HEK293 (cell line): ENCODE data around the gene ANKRD34B.

Source experiments
- CTCF ChIA-PET: fragments of 350-600 bp; formaldehyde crosslinking; extraction: SDS; loops from one replicate; lab custom pipeline; 2021; ENCODE audit warnings: antibody characterized with exemption; lab: Yijun Ruan, JAX
- POLR2A ChIA-PET: fragments of 300-600 bp; formaldehyde crosslinking; extraction: SDS; loops from one replicate; lab custom pipeline; 2020; ENCODE audit warnings: antibody characterized with exemption, inconsistent platforms; lab: Yijun Ruan, JAX
- H3K27ac ChIP-seq: fragments of 200-500 bp; sonication (Bioruptor generic); 2 replicates; pipeline ENCODE4 v1.5.1; 2014; ENCODE audit warnings: low read depth, low read length, control low read depth, inconsistent platforms; ENCODE audit errors: extremely low read depth
- H3K36me3 ChIP-seq, 2 experiments: fragments of 200-500 bp in 1 of 2; sonication (Bioruptor generic) in 1 of 2; 1 replicate in 1 of 2; 2 replicates in 1 of 2; pipeline ENCODE4 v1.5.1; 2014 to 2017; ENCODE audit warnings: inconsistent platforms in 2 of 2, low read length in 2 of 2; ENCODE audit not compliant: control insufficient read depth in 2 of 2, insufficient read depth in 1 of 2
- H3K4me1 ChIP-seq: fragments of 200-500 bp; sonication (Bioruptor generic); 2 replicates; pipeline ENCODE4 v1.5.1; 2014; ENCODE audit warnings: mild to moderate bottlenecking, low read length, inconsistent platforms; ENCODE audit not compliant: control insufficient read depth, insufficient read depth
- H3K4me3 ChIP-seq: 2 replicates; pipeline ENCODE4 v1.5.1; 2011; ENCODE audit warnings: low read depth, mild to moderate bottlenecking, control low read depth, low read length, moderate library complexity
- H3K9me3 ChIP-seq: fragments of 200-500 bp; sonication (Bioruptor generic); 2 replicates; pipeline ENCODE4 v1.5.1; 2014; ENCODE audit warnings: low read depth, low read length, inconsistent platforms; ENCODE audit not compliant: control insufficient read depth, insufficient read depth
- BCL11A ChIP-seq: fragments of 450-650 bp; formaldehyde crosslinking; IDR thresholded peaks from 2 replicates; pipeline ENCODE4 v1.5.1; 2016; ENCODE audit warnings: low read depth, missing biosample characterization, missing genetic modification characterization
- BCL11B ChIP-seq: fragments of 450-650 bp; formaldehyde crosslinking; IDR thresholded peaks from 2 replicates; pipeline ENCODE4 v1.5.1; 2016; ENCODE audit warnings: low read depth, missing biosample characterization, missing genetic modification characterization
- BCL6B ChIP-seq: fragments of 450-650 bp; formaldehyde crosslinking; IDR thresholded peaks from 2 replicates; pipeline ENCODE4 v1.5.1; 2017; ENCODE audit warnings: missing biosample characterization, missing genetic modification characterization
- FEZF1 ChIP-seq: fragments of 450-650 bp; formaldehyde crosslinking; IDR thresholded peaks from 2 replicates; pipeline ENCODE4 v1.5.1; 2016; ENCODE audit warnings: missing biosample characterization, missing genetic modification characterization
- INSM2 ChIP-seq: fragments of 450-650 bp; formaldehyde crosslinking; IDR thresholded peaks from 2 replicates; pipeline ENCODE4 v1.5.1; 2016; ENCODE audit warnings: missing biosample characterization, missing genetic modification characterization
- KLF10 ChIP-seq: fragments of 450-650 bp; IDR thresholded peaks from 2 replicates; pipeline ENCODE4 v1.5.1; 2018; ENCODE audit warnings: missing biosample characterization, mild to moderate bottlenecking, missing genetic modification characterization
- SCRT2 ChIP-seq: fragments of 450-650 bp; formaldehyde crosslinking; IDR thresholded peaks from 2 replicates; pipeline ENCODE4 v1.5.1; 2016; ENCODE audit warnings: missing biosample characterization, missing genetic modification characterization
- ZBTB17 ChIP-seq: fragments of 450-650 bp; formaldehyde crosslinking; IDR thresholded peaks from 2 replicates; pipeline ENCODE4 v1.5.1; 2016; ENCODE audit warnings: missing biosample characterization, missing genetic modification characterization
- ZBTB48 ChIP-seq: fragments of 450-650 bp; formaldehyde crosslinking; IDR thresholded peaks from 2 replicates; pipeline ENCODE4 v1.5.1; 2016; ENCODE audit warnings: missing biosample characterization, missing genetic modification characterization
- ZNF155 ChIP-seq: fragments of 450-650 bp; formaldehyde crosslinking; IDR thresholded peaks from 2 replicates; pipeline ENCODE4 v1.5.1; 2016; ENCODE audit warnings: missing biosample characterization, missing genetic modification characterization
- ZNF48 ChIP-seq: fragments of 450-650 bp; formaldehyde crosslinking; IDR thresholded peaks from 2 replicates; pipeline ENCODE4 v1.5.1; 2016; ENCODE audit warnings: missing biosample characterization, missing genetic modification characterization
- ZNF514 ChIP-seq: fragments of 450-650 bp; formaldehyde crosslinking; IDR thresholded peaks from 2 replicates; pipeline ENCODE4 v1.5.1; 2016; ENCODE audit warnings: missing biosample characterization, missing genetic modification characterization
- ZNF600 ChIP-seq: fragments of 450-650 bp; formaldehyde crosslinking; IDR thresholded peaks from 2 replicates; pipeline ENCODE4 v1.5.1; 2016; ENCODE audit warnings: missing biosample characterization, missing genetic modification characterization
- ZNF747 ChIP-seq: fragments of 450-650 bp; formaldehyde crosslinking; IDR thresholded peaks from 2 replicates; pipeline ENCODE4 v1.5.1; 2016; ENCODE audit warnings: missing biosample characterization, missing genetic modification characterization
- ZNF777 ChIP-seq: fragments of 450-650 bp; formaldehyde crosslinking; IDR thresholded peaks from 2 replicates; pipeline ENCODE4 v1.5.1; 2017; ENCODE audit warnings: missing biosample characterization, missing genetic modification characterization, borderline replicate concordance
- ZNF791 ChIP-seq: fragments of 450-650 bp; formaldehyde crosslinking; IDR thresholded peaks from 2 replicates; pipeline ENCODE4 v1.5.1; 2016; ENCODE audit warnings: missing biosample characterization, missing genetic modification characterization
- ZSCAN18 ChIP-seq: fragments of 450-650 bp; formaldehyde crosslinking; IDR thresholded peaks from 2 replicates; pipeline ENCODE4 v1.5.1; 2016; ENCODE audit warnings: missing biosample characterization, missing genetic modification characterization
- TF ChIP-seq, protein P1 (sequence below): fragments of 450-650 bp; formaldehyde crosslinking; IDR thresholded peaks from 2 replicates; pipeline ENCODE4 v1.5.1; 2016; ENCODE audit warnings: missing biosample characterization, missing genetic modification characterization
- TF ChIP-seq, protein P2 (sequence below): sonication (generic); formaldehyde crosslinking; IDR thresholded peaks from 2 replicates; pipeline ENCODE4 v1.8.1; 2022; ENCODE audit warnings: mild to moderate bottlenecking, moderate library complexity, missing genetic modification reagents
- TF ChIP-seq, protein P3 (sequence below): fragments of 450-650 bp; formaldehyde crosslinking; IDR thresholded peaks from 2 replicates; pipeline ENCODE4 v1.5.1; 2016; ENCODE audit warnings: missing biosample characterization, missing genetic modification characterization, borderline replicate concordance

ANKRD34B gene

DNA sequence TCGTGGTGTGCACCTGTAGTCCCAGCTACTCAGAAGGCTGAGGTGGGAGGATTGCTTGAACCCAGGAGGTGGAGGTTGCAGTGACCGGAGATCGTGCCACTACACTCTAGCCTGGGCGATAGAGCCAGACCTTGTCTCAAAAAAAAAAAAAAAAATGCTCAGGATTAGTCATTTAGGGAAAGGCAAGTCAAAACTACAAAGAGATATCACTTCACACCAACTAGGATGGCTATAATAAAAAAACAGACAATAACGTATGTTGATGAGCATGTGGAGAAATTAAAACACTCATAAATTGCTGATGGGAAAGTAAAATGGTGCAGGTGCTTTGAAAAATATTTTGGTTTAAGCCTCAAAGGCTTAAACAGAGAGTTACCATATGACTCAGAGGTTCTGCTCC lies 6.3 kb upstream of the ANKRD34B start:
- Histone ChIP-seq H3K4me1 (no peaks in the 10 kb centered on the region), H3K9me3 (no peaks in the 10 kb centered on the region), H3K4me3 (no peak overlapping the region), H3K36me3 (no peaks in the 10 kb centered on the region), H3K27ac (no peak overlapping the region)
- ChIA-PET CTCF (no interaction called here), POLR2A (no interaction called here)
- TF ChIP-seq ZNF600 (tag by site-specific recombination) (no peak), SCRT2 (tag by site-specific recombination) (no peak)

DNA sequence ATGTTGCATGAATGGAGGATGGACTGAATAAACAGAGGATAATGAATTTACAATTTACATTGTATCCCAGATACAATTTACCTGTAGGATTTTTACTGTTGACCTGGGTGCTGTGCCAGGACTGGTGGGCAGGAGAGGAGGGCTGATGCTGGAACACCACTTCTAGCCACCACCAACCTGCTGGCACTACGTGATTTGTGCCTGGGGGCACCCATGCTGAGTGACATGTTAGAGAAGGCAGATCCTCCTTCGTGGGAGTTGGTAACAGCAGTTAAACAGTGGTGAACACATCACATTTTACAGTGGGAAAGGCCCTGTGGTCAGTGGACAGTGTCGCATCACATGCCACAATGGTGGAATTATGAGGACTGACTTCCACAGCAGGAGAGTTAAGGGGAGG lies 3.0 kb upstream of the ANKRD34B start:
- Histone ChIP-seq H3K4me3 (no peak overlapping the region), H3K36me3 (no peaks in the 10 kb centered on the region), H3K27ac (no peak overlapping the region), H3K4me1 (no peaks in the 10 kb centered on the region), H3K9me3 (no peaks in the 10 kb centered on the region)
- TF ChIP-seq ZSCAN18 (tag by site-specific recombination) (no peak), KLF10 (tag by site-specific recombination) (no peak), ZNF791 (no peak), ZNF48 (tag by site-specific recombination) (no peak), BCL11B (tag by site-specific recombination) (no peak), BCL11A (tag by site-specific recombination) (no peak), ZNF777 (no peak), BCL6B (no peak), ZNF514 (tag by site-specific recombination) (no peak), ZNF155 (no peak), ZNF747 (no peak), ZBTB48 (no peak), FEZF1 (no peak), INSM2 (tag by site-specific recombination) (no peak), ZBTB17 (no peak)
- TF ChIP-seq, protein P1, sequence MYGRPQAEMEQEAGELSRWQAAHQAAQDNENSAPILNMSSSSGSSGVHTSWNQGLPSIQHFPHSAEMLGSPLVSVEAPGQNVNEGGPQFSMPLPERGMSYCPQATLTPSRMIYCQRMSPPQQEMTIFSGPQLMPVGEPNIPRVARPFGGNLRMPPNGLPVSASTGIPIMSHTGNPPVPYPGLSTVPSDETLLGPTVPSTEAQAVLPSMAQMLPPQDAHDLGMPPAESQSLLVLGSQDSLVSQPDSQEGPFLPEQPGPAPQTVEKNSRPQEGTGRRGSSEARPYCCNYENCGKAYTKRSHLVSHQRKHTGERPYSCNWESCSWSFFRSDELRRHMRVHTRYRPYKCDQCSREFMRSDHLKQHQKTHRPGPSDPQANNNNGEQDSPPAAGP (tag by site-specific recombination): no peak
- TF ChIP-seq, protein P2, sequence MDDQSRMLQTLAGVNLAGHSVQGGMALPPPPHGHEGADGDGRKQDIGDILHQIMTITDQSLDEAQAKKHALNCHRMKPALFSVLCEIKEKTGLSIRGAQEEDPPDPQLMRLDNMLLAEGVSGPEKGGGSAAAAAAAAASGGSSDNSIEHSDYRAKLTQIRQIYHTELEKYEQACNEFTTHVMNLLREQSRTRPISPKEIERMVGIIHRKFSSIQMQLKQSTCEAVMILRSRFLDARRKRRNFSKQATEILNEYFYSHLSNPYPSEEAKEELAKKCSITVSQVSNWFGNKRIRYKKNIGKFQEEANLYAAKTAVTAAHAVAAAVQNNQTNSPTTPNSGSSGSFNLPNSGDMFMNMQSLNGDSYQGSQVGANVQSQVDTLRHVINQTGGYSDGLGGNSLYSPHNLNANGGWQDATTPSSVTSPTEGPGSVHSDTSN: no peak
- TF ChIP-seq, protein P3, sequence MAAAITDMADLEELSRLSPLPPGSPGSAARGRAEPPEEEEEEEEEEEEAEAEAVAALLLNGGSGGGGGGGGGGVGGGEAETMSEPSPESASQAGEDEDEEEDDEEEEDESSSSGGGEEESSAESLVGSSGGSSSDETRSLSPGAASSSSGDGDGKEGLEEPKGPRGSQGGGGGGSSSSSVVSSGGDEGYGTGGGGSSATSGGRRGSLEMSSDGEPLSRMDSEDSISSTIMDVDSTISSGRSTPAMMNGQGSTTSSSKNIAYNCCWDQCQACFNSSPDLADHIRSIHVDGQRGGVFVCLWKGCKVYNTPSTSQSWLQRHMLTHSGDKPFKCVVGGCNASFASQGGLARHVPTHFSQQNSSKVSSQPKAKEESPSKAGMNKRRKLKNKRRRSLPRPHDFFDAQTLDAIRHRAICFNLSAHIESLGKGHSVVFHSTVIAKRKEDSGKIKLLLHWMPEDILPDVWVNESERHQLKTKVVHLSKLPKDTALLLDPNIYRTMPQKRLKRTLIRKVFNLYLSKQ: no peak
- ChIA-PET POLR2A (no interaction called here), CTCF (interaction anchor here (0.6 to 1.0 kb wide), 2 partner anchors 69 to 593 kb away, joined by 3 to 5 read pairs; no protein-coding TSS in a partner anchor)
